ENCODE measurements around the gene ZNF628.
A peak's percentile ranks its signal among the peaks of the same experiment; 100 is the strongest.

The ZNF628 gene

DNA sequence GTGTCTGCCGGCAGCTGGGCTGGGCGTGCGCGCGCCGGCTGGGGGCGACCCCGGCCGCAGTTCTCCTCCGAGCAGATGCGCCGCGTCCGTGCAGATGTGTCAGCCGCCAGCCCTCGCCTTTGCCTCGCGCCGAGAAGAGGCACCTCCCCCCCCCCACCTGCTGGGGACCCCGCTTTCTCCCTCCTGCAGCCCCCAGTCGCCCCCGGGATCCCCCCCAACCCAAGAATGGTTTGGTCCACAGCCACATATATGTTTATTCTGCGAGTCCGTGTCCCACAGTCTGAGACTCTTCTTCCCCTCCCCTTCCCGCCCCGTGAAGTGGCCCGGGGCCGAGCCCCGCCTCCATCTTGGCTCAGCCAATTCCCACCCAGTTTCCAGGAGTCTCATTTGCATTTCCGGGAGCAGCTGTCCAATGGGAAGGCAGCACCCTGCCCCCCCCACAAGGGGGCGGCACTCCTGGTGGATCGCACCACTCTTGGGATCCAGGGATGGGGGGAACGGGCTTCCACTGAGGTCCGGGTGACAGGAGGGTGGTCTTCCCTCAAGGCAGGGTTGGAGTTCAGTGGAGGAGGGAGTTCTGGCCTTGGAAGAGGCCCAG is 23.6 kb upstream of the ZNF628 start:
- H3K4me3 ChIP-seq (ENCODE audit: low read depth, low read length), result no peak overlapping the region
- TF ChIP-seq CTCF (IDR thresholded peaks at IDR 0.05), result no peak
- peaks cover 8% of the 10 kb centered on the region for H3K4me1 ChIP-seq
- no peaks in the 10 kb centered on the region for H3K9me3 ChIP-seq (ENCODE audit: control insufficient read depth, low read length)
- H3K36me3 ChIP-seq (ENCODE audit: control insufficient read depth, insufficient read depth, low read length), result no peaks in the 10 kb centered on the region
- H3K27ac ChIP-seq, result no peak overlapping the region
- H2AFZ ChIP-seq, result no peak overlapping the region
- H3K79me2 ChIP-seq, result no peaks in the 10 kb centered on the region
- no peak overlapping the region for H3K9ac ChIP-seq
- H3K27me3 ChIP-seq (ENCODE audit: control insufficient read depth, insufficient read depth, low read length), result peaks cover 3% of the 10 kb centered on the region
- H3K4me2 ChIP-seq (ENCODE audit: low read length), result no peak overlapping the region

GRCh38 chr19:55453511-55454260 is 22.7 kb upstream of the ZNF628 start:
- no peak overlapping the region for H2AFZ ChIP-seq
- H3K27me3 ChIP-seq (ENCODE audit: control insufficient read depth, insufficient read depth, low read length), result peaks cover 3% of the 10 kb centered on the region
- no peak overlapping the region for H3K4me2 ChIP-seq (ENCODE audit: low read length)
- H3K79me2 ChIP-seq, result no peaks in the 10 kb centered on the region
- H3K36me3 ChIP-seq (ENCODE audit: control insufficient read depth, insufficient read depth, low read length), result no peaks in the 10 kb centered on the region
- no peak overlapping the region for H3K27ac ChIP-seq
- H3K9me3 ChIP-seq (ENCODE audit: control insufficient read depth, low read length), result no peaks in the 10 kb centered on the region
- peaks cover 8% of the 10 kb centered on the region for H3K4me1 ChIP-seq
- H3K9ac ChIP-seq, result no peak overlapping the region
- no peak overlapping the region for H3K4me3 ChIP-seq (ENCODE audit: low read depth, low read length)
- TF ChIP-seq CTCF (IDR thresholded peaks at IDR 0.05), result no peak

GRCh38 chr19:55454787-55455243 is 21.6 kb upstream of the ZNF628 start:
- H3K27ac ChIP-seq, result no peak overlapping the region

GRCh38 chr19:55455576-55456235 is 20.7 kb upstream of the ZNF628 start:
- no peak overlapping the region for H3K4me3 ChIP-seq (ENCODE audit: low read depth, low read length)
- H3K27ac ChIP-seq, result no peak overlapping the region
- TF ChIP-seq CTCF (IDR thresholded peaks at IDR 0.05), result no peak
- no peaks in the 10 kb centered on the region for H3K79me2 ChIP-seq
- H3K36me3 ChIP-seq (ENCODE audit: control insufficient read depth, insufficient read depth, low read length), result no peaks in the 10 kb centered on the region
- no peak overlapping the region for H3K4me2 ChIP-seq (ENCODE audit: low read length)
- H2AFZ ChIP-seq, result no peak overlapping the region
- H3K9ac ChIP-seq, result no peak overlapping the region
- H3K4me1 ChIP-seq, result peaks cover 13% of the 10 kb centered on the region
- no peaks in the 10 kb centered on the region for H3K9me3 ChIP-seq (ENCODE audit: control insufficient read depth, low read length)
- H3K27me3 ChIP-seq (ENCODE audit: control insufficient read depth, insufficient read depth, low read length), result peaks cover 3% of the 10 kb centered on the region

More at GRCh38 chr19:55454787-55455243, 21.6 kb upstream of the ZNF628 start:
- TF ChIP-seq CTCF (IDR thresholded peaks at IDR 0.05), result peak; percentile 63
- Histone ChIP-seq H3K4me2 (ENCODE audit: low read length) (no peak overlapping the region), H3K36me3 (ENCODE audit: control insufficient read depth, insufficient read depth, low read length) (no peaks in the 10 kb centered on the region), H2AFZ (no peak overlapping the region), H3K79me2 (no peaks in the 10 kb centered on the region), H3K27me3 (ENCODE audit: control insufficient read depth, insufficient read depth, low read length) (peaks cover 3% of the 10 kb centered on the region), H3K4me3 (ENCODE audit: low read depth, low read length) (no peak overlapping the region), H3K4me1 (peaks cover 10% of the 10 kb centered on the region), H3K9me3 (ENCODE audit: control insufficient read depth, low read length) (no peaks in the 10 kb centered on the region), H3K9ac (no peak overlapping the region)
